ENCODE results near the gene PROX1.

PROX1 gene

DNA sequence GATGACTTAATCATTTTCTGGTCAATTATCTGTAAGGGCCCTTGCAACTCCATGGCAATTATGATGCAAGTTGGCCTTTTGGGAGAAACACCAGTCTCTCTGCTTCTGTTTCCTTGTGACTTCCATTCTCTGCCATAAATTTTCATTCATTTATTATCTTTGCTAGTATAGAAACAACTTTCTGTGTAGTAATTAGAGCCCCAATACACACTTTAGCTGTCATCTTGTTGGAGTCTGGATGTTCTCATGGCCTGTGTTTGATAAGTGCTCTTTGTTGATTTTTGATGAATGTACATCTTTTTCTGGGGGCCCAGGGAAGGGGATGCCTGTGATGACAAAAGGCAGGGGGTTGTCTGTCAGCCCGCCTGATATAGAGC lies 22.4 kb downstream of the PROX1 start:
- H3K36me3 ChIP-seq: no peaks in the 10 kb centered on the region
- no peak overlapping the region for H3K4me3 ChIP-seq (ENCODE audit: low read depth in 1 of 2, low read length in 1 of 2)
- H3K27ac ChIP-seq: no peak overlapping the region
- H3K9me3 ChIP-seq: no peaks in the 10 kb centered on the region
- H3K4me1 ChIP-seq (ENCODE audit: control insufficient read depth in 1 of 2, insufficient read depth in 1 of 2, low read depth in 1 of 2, low read length in 1 of 2): no peaks in the 10 kb centered on the region
- H3K27me3 ChIP-seq: no peaks in the 10 kb centered on the region
- TF ChIP-seq CTCF (IDR thresholded peaks at IDR 0.05): no peak

DNA sequence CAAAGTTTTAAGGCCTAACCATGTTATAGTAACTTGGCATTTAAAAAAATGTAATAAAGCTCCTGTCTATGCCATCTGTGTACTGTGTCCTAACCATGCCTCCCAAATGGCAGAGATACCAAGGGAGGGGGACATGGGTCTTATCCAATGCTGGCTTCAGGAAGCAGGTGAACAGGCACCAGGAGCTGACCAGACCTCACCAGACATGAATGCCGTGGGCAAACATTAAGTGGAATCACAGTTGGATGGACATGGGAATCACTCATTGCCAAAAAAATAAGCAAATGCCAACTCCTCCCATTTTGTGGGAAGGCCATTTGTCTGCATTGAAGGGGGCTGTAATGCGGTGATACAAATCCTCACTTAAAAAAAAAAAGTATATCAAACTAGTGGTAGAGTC lies 22.9 kb downstream of the PROX1 start:
- H3K9me3 ChIP-seq: no peaks in the 10 kb centered on the region
- H3K4me1 ChIP-seq (ENCODE audit: control insufficient read depth in 1 of 2, insufficient read depth in 1 of 2, low read depth in 1 of 2, low read length in 1 of 2): no peaks in the 10 kb centered on the region
- H3K27ac ChIP-seq: no peak overlapping the region
- no peak overlapping the region for H3K4me3 ChIP-seq (ENCODE audit: low read depth in 1 of 2, low read length in 1 of 2)
- H3K36me3 ChIP-seq: no peaks in the 10 kb centered on the region
- H3K27me3 ChIP-seq: no peaks in the 10 kb centered on the region
- no peak for TF ChIP-seq CTCF (IDR thresholded peaks at IDR 0.05)

- H3K4me1 ChIP-seq (ENCODE audit: control insufficient read depth in 1 of 2, insufficient read depth in 1 of 2, low read depth in 1 of 2, low read length in 1 of 2): no peaks in the 10 kb centered on the region
- H3K36me3 ChIP-seq: no peaks in the 10 kb centered on the region
- H3K27me3 ChIP-seq: no peaks in the 10 kb centered on the region
- TF ChIP-seq CTCF (IDR thresholded peaks at IDR 0.05): no peak
- no peak overlapping the region for H3K4me3 ChIP-seq (ENCODE audit: low read depth in 1 of 2, low read length in 1 of 2)
- H3K27ac ChIP-seq: no peak overlapping the region
- no peaks in the 10 kb centered on the region for H3K9me3 ChIP-seq
Measured at GRCh38 chr1:214012418-214012817, 24.6 kb downstream of the PROX1 start.

- Histone ChIP-seq H3K4me1 (ENCODE audit: control insufficient read depth in 1 of 2, insufficient read depth in 1 of 2, low read depth in 1 of 2, low read length in 1 of 2) (no peaks in the 10 kb centered on the region), H3K4me3 (ENCODE audit: low read depth in 1 of 2, low read length in 1 of 2) (no peak overlapping the region), H3K9me3 (no peaks in the 10 kb centered on the region), H3K27me3 (no peaks in the 10 kb centered on the region), H3K36me3 (no peaks in the 10 kb centered on the region), H3K27ac (no peak overlapping the region)
- TF ChIP-seq CTCF (IDR thresholded peaks at IDR 0.05): no peak
Measured at GRCh38 chr1:214013614-214014377, 26.0 kb downstream of the PROX1 start.

GRCh38 chr1:214014730-214015129 lies 27.0 kb downstream of the PROX1 start:
- H3K36me3 ChIP-seq: no peaks in the 10 kb centered on the region
- H3K4me3 ChIP-seq (ENCODE audit: low read depth in 1 of 2, low read length in 1 of 2): no peak overlapping the region
- no peak for TF ChIP-seq CTCF (IDR thresholded peaks at IDR 0.05)
- no peak overlapping the region for H3K27ac ChIP-seq
- no peaks in the 10 kb centered on the region for H3K4me1 ChIP-seq (ENCODE audit: control insufficient read depth in 1 of 2, insufficient read depth in 1 of 2, low read depth in 1 of 2, low read length in 1 of 2)
- no peaks in the 10 kb centered on the region for H3K27me3 ChIP-seq
- no peaks in the 10 kb centered on the region for H3K9me3 ChIP-seq
